Neuronal stem cell (in vitro differentiated cells): ENCODE data around the gene EIF3K.

Source experiments
- DNase-seq: peaks from one replicate; pipeline ENCODE4 v3.0.0-alpha.2; 2013; ENCODE audit warnings: low spot score
- H2AFZ ChIP-seq: one replicate; pipeline ENCODE4 v1.6.1; 2013; ENCODE audit warnings: mild to moderate bottlenecking, low read length, inconsistent platforms
- H2AK5ac ChIP-seq: 2 replicates; pipeline ENCODE4 v1.6.1; 2013; ENCODE audit warnings: low read depth, mild to moderate bottlenecking, inconsistent platforms, low read length, moderate library complexity, mixed read lengths
- H2BK120ac ChIP-seq: 2 replicates; pipeline ENCODE4 v1.6.1; 2013; ENCODE audit warnings: low read depth, mild to moderate bottlenecking, inconsistent platforms, low read length, moderate library complexity, mixed read lengths
- H2BK12ac ChIP-seq: one replicate; pipeline ENCODE4 v1.6.1; 2013; ENCODE audit warnings: low read length, inconsistent platforms
- H2BK15ac ChIP-seq: 2 replicates; pipeline ENCODE4 v1.6.1; 2013; ENCODE audit warnings: mild to moderate bottlenecking, low read length, inconsistent platforms, mixed read lengths
- H2BK5ac ChIP-seq: one replicate; pipeline ENCODE4 v1.6.1; 2013; ENCODE audit warnings: inconsistent platforms, mild to moderate bottlenecking, low read length, moderate library complexity
- H3K14ac ChIP-seq: one replicate; pipeline ENCODE4 v1.6.1; 2013; ENCODE audit warnings: low read length, inconsistent platforms
- H3K18ac ChIP-seq: 2 replicates; pipeline ENCODE4 v1.6.1; 2013; ENCODE audit warnings: low read length, inconsistent platforms
- H3K23ac ChIP-seq: 2 replicates; pipeline ENCODE4 v1.6.1; 2013; ENCODE audit warnings: low read depth, mild to moderate bottlenecking, mixed read lengths, low read length, inconsistent platforms; ENCODE audit not compliant: poor library complexity
- H3K27ac ChIP-seq: replicated peaks from 3 replicates; pipeline ENCODE4 v1.5.1; 2013; ENCODE audit warnings: low read length, inconsistent platforms
- H3K27me3 ChIP-seq, 3 experiments: 2 replicates each; pipeline ENCODE4 v1.6.1; 2013; ENCODE audit warnings: low read length in 3 of 3, mild to moderate bottlenecking in 2 of 3, inconsistent platforms in 1 of 3, low read depth in 1 of 3, mixed read lengths in 1 of 3, moderate library complexity in 1 of 3; ENCODE audit not compliant: control insufficient read depth in 3 of 3, insufficient read depth in 3 of 3
- H3K36me3 ChIP-seq, 2 donors: replicated peaks in 1 of 2; 2 replicates each; pipeline ENCODE4 v1.6.1; 2013; ENCODE audit warnings: low read length in 2 of 2; ENCODE audit not compliant: control insufficient read depth in 2 of 2, insufficient read depth in 2 of 2
- H3K4ac ChIP-seq: 2 replicates; pipeline ENCODE4 v1.6.1; 2013; ENCODE audit warnings: inconsistent platforms, mild to moderate bottlenecking, low read length, moderate library complexity
- H3K4me1 ChIP-seq, 2 donors: 1 replicate in 1 of 2; 2 replicates in 1 of 2; pipeline ENCODE4 v1.6.1; 2013; ENCODE audit warnings: low read length in 2 of 2, low read depth in 1 of 2; ENCODE audit not compliant: control insufficient read depth in 2 of 2, insufficient read depth in 1 of 2
- H3K4me2 ChIP-seq: one replicate; pipeline ENCODE4 v1.6.1; 2013; ENCODE audit warnings: mild to moderate bottlenecking, low read length, inconsistent platforms; ENCODE audit not compliant: insufficient read depth, poor library complexity, severe bottlenecking
- H3K4me3 ChIP-seq, 2 donors: 2 replicates each; pipeline ENCODE4 v1.5.1; 2013; ENCODE audit warnings: low read length in 2 of 2, mild to moderate bottlenecking in 2 of 2, inconsistent platforms in 1 of 2, moderate library complexity in 1 of 2
- H3K79me1 ChIP-seq: one replicate; pipeline ENCODE4 v1.6.1; 2013; ENCODE audit warnings: low read depth, mild to moderate bottlenecking, inconsistent platforms, low read length, moderate library complexity
- H3K9ac ChIP-seq: one replicate; pipeline ENCODE4 v1.6.1; 2013; ENCODE audit warnings: mild to moderate bottlenecking, low read depth, low read length, inconsistent platforms; ENCODE audit not compliant: poor library complexity
- H3K9me3 ChIP-seq, 2 donors: replicated peaks in 1 of 2; 2 replicates each; pipeline versions ENCODE3 to v1.6.1; 2013; ENCODE audit warnings: low read length in 2 of 2, mild to moderate bottlenecking in 2 of 2, inconsistent platforms in 1 of 2, low read depth in 1 of 2, mixed read lengths in 1 of 2, moderate library complexity in 1 of 2; ENCODE audit not compliant: control insufficient read depth in 2 of 2, insufficient read depth in 1 of 2
- H4K8ac ChIP-seq: one replicate; pipeline ENCODE4 v1.6.1; 2013; ENCODE audit warnings: low read depth, mild to moderate bottlenecking, inconsistent platforms, low read length, moderate library complexity
- H4K91ac ChIP-seq: one replicate; pipeline ENCODE4 v1.6.1; 2013; ENCODE audit warnings: low read length, low read depth, mild to moderate bottlenecking, inconsistent platforms; ENCODE audit not compliant: poor library complexity
- WGBS, 2 donors: extraction: QIAGEN DNeasy Blood & Tissue Kit; methylation state at CpG; one replicate each; pipeline ENCODE4 v1.1.7; 2013; ENCODE audit warnings: missing lambda C conversion rate in 2 of 2, mixed read lengths in 1 of 2; ENCODE audit not compliant: insufficient read length in 2 of 2, insufficient replicate concordance in 1 of 2; ENCODE audit errors: extremely low coverage in 2 of 2; 5-methylcytosine and 5-hydroxymethylcytosine counted together

The EIF3K gene

DNA sequence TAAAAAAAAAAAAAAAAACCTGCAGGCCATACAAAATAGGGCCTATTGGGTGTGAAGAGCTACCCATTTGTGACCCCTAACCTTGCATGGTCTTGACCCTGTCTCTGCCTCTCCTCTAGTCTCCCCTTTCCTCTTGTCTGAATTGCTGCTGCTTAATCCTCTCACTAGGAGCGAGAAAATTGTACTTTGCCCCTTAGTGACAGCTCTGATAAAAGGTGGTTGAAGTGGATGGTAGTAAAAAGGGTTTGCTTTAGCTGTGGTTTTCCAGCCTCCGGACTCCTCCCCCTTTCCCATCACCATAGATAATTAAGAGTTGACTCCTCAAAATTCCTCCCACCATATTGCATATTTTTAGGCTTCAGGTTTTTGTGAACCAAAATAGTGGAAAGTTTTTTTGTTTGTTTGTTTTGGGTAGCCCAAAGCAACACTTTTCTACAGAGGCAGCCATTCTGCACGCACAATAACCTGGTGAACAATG is 52.0 kb downstream of the EIF3K start:
- no peak overlapping the region for H3K14ac ChIP-seq
- peaks cover 27 to 49% of the 10 kb centered on the region in 2 donors for H3K4me1 ChIP-seq
- no peak overlapping the region for H2AFZ ChIP-seq
- no peak overlapping the region for H3K4me3 ChIP-seq
- H3K27ac ChIP-seq = no peak overlapping the region
- H3K23ac ChIP-seq = no peak overlapping the region
- no peak overlapping the region for H2BK120ac ChIP-seq
- H4K91ac ChIP-seq = no peak overlapping the region
- H3K27me3 ChIP-seq = no peaks in the 10 kb centered on the region
- peaks cover 0 to 24% of the 10 kb centered on the region in 2 donors for H3K36me3 ChIP-seq
- H3K79me1 ChIP-seq = peaks cover 6% of the 10 kb centered on the region
- no peak overlapping the region for H3K9ac ChIP-seq
- no peak overlapping the region for H3K18ac ChIP-seq
- DNase-seq = no peak
- no peak overlapping the region for H4K8ac ChIP-seq
- H3K4ac ChIP-seq = no peak overlapping the region
- no peak overlapping the region for H2AK5ac ChIP-seq
- H2BK5ac ChIP-seq = no peak overlapping the region
- H2BK12ac ChIP-seq = no peak overlapping the region
- no CpG with 5 or more reads among the region's 3 CpGs for WGBS, 2 donors
- no peaks in the 10 kb centered on the region for H3K9me3 ChIP-seq
- no peak overlapping the region for H3K4me2 ChIP-seq
- no peak overlapping the region for H2BK15ac ChIP-seq

DNA sequence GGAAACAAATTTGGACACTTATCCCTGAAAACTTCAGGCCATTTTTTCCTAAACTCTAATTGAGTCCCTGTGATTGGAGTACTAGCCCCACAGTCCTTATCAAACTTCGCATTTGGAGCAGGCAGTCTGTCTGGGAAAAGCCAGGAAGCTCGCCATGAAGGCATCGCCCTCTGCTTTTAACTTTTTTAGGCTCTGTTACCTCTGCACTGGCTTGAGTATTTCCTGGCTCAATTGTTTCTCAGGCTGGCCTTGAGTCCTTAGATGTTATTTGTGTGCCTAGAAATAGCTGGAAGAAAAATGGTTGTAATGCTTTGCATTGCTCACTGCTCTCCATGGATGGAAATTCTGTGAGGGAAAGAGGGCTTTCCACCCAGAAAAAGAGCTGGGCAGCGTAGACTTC is 52.7 kb downstream of the EIF3K start:
- Histone ChIP-seq H3K14ac (no peak overlapping the region), H3K23ac (no peak overlapping the region), H3K4me3 (no peak overlapping the region), H3K79me1 (peaks cover 8% of the 10 kb centered on the region), H2AK5ac (no peak overlapping the region), H2BK5ac (no peak overlapping the region), H2AFZ (no peak overlapping the region), H2BK15ac (no peak overlapping the region), H3K36me3 (peaks cover 0 to 31% of the 10 kb centered on the region in 2 donors), H3K27me3 (no peaks in the 10 kb centered on the region), H3K9ac (no peak overlapping the region), H3K4ac (no peak overlapping the region), H4K8ac (no peak overlapping the region), H3K18ac (no peak overlapping the region), H2BK12ac (no peak overlapping the region), H2BK120ac (no peak overlapping the region), H3K4me1 (peaks cover 23 to 47% of the 10 kb centered on the region in 2 donors), H4K91ac (no peak overlapping the region), H3K27ac (no peak overlapping the region), H3K4me2 (no peak overlapping the region), H3K9me3 (no peaks in the 10 kb centered on the region)
- WGBS, 2 donors = no CpG with 5 or more reads among the region's 4 CpGs
- no peak for DNase-seq

DNA sequence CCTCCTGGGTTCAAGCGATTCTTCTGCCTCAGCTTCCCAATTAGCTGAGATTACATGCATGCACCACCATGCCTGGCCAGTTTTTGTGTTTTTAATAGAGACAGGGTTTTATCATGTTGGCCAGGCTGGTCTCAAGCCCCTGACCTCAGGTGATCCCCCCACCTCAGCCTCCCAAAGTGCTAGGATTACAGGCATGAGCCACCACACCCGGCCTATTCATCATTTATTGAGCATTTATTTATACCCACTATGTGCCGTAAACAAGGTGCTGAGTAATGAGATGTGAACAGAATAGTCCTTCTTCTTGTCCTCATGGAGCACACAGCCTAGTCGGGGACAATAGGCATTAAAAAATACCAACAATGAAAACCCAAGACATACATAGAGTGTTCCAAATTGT is 54.0 kb downstream of the EIF3K start:
- Histone ChIP-seq H3K4me1 (peaks cover 9 to 39% of the 10 kb centered on the region in 2 donors), H2BK12ac (no peak overlapping the region), H3K23ac (no peak overlapping the region), H3K36me3 (peaks cover 5 to 41% of the 10 kb centered on the region in 2 donors), H3K9me3 (no peaks in the 10 kb centered on the region), H4K8ac (no peak overlapping the region), H2BK5ac (no peak overlapping the region), H3K4ac (no peak overlapping the region), H2AK5ac (no peak overlapping the region), H3K79me1 (peaks cover 10% of the 10 kb centered on the region), H3K27ac (no peak overlapping the region), H3K4me2 (no peak overlapping the region), H3K4me3 (no peak overlapping the region), H3K9ac (no peak overlapping the region), H3K27me3 (no peaks in the 10 kb centered on the region), H4K91ac (no peak overlapping the region), H3K14ac (no peak overlapping the region), H3K18ac (no peak overlapping the region), H2BK15ac (no peak overlapping the region), H2BK120ac (no peak overlapping the region), H2AFZ (no peak overlapping the region)
- no CpG with 5 or more reads among the region's 4 CpGs for WGBS, 2 donors
- no peak for DNase-seq

DNA sequence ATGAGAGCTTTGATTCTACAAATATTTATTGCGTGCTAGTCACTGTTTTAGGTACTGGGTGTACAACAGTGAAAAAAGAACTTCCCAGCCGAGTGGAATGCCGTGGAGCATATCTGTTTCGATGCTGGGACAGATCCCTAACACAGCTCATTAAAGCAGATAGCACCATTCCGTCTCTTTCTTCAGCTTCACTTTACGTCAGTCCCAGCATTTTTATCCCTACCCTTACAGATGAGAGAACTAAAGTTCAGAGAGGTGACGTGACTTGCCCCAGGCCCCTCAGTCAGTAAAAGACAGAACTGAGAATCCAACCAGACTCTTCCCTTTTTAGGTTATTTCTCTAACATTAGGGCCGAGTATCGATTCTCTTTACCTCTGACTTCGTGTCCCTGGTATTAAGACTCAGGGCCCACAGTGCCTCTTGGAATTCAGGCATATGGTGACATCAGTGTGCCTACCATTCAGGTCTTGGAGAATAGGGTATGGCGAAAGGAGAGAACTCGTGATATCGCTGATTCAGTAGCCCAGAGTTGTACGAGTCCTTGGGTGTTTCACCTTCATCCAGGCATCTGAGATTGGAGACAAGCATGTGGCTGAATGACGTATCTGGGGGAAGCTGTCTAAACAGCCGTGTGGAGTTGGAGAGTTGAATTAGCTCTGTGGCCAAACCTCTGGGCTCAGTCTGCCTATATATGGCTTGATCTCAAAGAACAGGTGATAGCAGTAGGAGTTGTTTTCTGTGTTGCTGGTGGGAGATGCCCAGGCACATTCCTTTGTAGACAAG is 55.6 kb downstream of the EIF3K start:
- peaks cover 19% of the 10 kb centered on the region for H3K79me1 ChIP-seq
- no peak overlapping the region for H3K14ac ChIP-seq
- no peak overlapping the region for H2AFZ ChIP-seq
- peaks cover 6 to 32% of the 10 kb centered on the region in 2 donors for H3K4me1 ChIP-seq
- H2BK120ac ChIP-seq = no peak overlapping the region
- H3K4me3 ChIP-seq = no peak overlapping the region
- H4K8ac ChIP-seq = no peak overlapping the region
- no peak overlapping the region for H3K4me2 ChIP-seq
- H2AK5ac ChIP-seq = no peak overlapping the region
- no peak for DNase-seq
- H2BK5ac ChIP-seq = no peak overlapping the region
- H3K18ac ChIP-seq = no peak overlapping the region
- no peak overlapping the region for H3K4ac ChIP-seq
- H2BK12ac ChIP-seq = no peak overlapping the region
- H3K9ac ChIP-seq = no peak overlapping the region
- H3K27me3 ChIP-seq = no peaks in the 10 kb centered on the region
- H3K36me3 ChIP-seq = peaks cover 11 to 46% of the 10 kb centered on the region in 2 donors
- no peak overlapping the region for H4K91ac ChIP-seq
- H3K9me3 ChIP-seq = no peaks in the 10 kb centered on the region
- no peak overlapping the region for H2BK15ac ChIP-seq
- no peak overlapping the region for H3K23ac ChIP-seq
- H3K27ac ChIP-seq = no peak overlapping the region
- no CpG with 5 or more reads among the region's 16 CpGs for WGBS, 2 donors
